Stimulated activated CD4-positive, alpha-beta T cell treated with anti-CD3 and anti-CD28 coated beads, Interleukin-2, amount 100 ng/mL, for 48 hours (primary cell): ENCODE measurements around the gene SLC4A4.

Experiments used
- DNase-seq, 2 donors: peaks; one replicate each; pipeline ENCODE4 v3.0.0-alpha.2; 2020

SLC4A4 gene

GRCh38 chr4:71426381-71427042 lies 87.7 kb downstream of the SLC4A4 start:
- DNase-seq, result no peak

DNA sequence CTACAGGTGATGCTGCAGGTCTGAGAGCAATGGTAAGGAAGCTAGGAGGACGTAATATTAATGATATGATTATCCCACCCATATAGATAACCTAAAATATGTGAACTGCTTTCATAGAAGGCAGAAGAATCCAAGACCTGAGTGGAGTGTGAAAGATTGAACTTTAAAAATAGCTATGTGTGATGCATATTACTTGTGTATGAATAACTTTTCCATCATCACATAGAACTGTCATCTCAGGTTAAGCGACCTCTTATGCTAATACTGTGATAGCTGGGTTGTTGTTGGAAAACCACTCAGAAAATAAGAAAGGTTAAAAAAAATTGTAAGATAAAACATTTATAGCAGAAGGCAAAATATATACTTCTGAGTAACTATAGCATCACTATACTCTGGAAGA lies 90.3 kb downstream of the SLC4A4 start:
- DNase-seq, result no peak

GRCh38 chr4:71429962-71430361 lies 91.1 kb downstream of the SLC4A4 start:
- no peak for DNase-seq

GRCh38 chr4:71430609-71431008 lies 91.8 kb downstream of the SLC4A4 start:
- no peak for DNase-seq

GRCh38 chr4:71440612-71441011 lies 101.8 kb downstream of the SLC4A4 start:
- DNase-seq, result no peak

GRCh38 chr4:71441186-71442169 lies 102.7 kb downstream of the SLC4A4 start:
- no peak for DNase-seq

GRCh38 chr4:71442336-71442735 lies 103.5 kb downstream of the SLC4A4 start:
- DNase-seq, result no peak

DNA sequence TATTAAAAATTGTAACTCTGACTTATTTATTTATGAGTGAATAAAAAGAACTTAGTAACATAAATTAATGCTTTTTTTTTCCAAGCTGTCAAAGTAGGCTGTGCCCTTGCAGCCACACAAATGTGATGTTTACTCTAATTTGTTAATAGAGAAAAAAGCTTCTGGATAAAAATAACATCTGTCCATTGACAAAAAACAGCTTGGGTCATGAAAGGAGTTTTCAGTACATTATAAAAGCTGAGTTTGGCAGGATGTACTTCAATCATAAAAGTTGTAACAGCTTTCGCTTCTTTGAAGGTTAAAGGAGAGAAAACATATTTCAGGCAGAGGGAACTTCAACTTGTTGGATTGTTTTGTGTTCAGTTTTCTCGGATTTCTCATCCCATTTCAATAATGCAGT lies 105.6 kb downstream of the SLC4A4 start:
- DNase-seq, result no peak

- no peak for DNase-seq
These were observed 107.0 kb downstream of the SLC4A4 start for GRCh38 chr4:71445811-71446210.

- no peak for DNase-seq
These were observed 107.8 kb downstream of the SLC4A4 start for GRCh38 chr4:71446479-71447081.

DNA sequence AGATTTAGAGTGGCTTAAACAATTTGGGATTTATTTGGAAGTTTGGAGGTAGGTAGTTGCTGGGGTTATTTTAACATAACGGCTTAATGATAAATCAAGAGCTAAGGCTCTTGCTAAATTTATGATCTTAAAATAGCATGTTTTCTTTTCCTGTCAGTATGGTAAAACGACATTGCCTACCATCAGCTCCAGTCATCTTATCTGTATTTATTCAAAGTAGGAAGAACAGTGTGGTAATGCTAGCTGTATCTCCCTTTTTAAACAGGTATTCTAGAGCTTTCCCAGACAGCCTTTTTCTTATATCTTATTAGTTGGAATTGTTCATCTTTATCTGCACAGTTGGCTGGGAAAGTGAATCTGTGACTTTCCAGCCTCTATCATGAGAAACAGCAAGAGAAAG lies 110.2 kb downstream of the SLC4A4 start:
- no peak for DNase-seq

GRCh38 chr4:71449878-71450277 lies 111.1 kb downstream of the SLC4A4 start:
- no peak for DNase-seq

- DNase-seq, result no peak
These were observed 114.7 kb downstream of the SLC4A4 start for GRCh38 chr4:71453531-71453930.

GRCh38 chr4:71456841-71457240 lies 118.0 kb downstream of the SLC4A4 start:
- no peak for DNase-seq

GRCh38 chr4:71460371-71460770 lies 121.6 kb downstream of the SLC4A4 start:
- DNase-seq, result no peak

GRCh38 chr4:71461422-71461821 lies 122.6 kb downstream of the SLC4A4 start:
- no peak for DNase-seq

GRCh38 chr4:71466775-71467174 lies 128.0 kb downstream of the SLC4A4 start:
- no peak for DNase-seq

DNA sequence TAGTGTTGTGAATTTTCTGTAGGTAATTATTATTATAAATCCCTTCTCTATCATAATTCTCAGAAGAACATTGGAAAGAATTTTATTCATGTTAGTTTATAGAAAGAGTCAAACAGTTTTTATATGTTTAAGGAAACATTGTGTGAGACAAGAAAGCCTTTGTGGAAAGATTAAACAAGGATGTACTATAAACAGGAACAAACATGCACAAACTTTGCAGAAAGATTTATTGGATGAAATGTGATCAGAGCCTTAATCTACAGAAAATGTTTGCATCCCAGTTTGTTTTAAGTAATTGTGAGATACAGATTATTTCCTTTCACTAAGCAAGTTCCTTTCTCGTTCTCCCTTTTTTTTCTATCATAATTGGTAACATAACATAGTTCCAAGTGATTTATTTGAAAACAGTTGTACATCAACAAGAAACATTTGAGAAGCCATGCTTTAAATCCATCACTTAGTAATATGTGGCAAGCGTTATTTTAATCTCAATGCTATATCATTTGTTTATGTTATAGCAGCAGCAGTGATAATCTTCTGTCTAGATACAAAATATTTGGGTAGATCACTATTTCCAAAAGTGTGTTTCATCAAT lies 129.4 kb downstream of the SLC4A4 start:
- no peak for DNase-seq

DNA sequence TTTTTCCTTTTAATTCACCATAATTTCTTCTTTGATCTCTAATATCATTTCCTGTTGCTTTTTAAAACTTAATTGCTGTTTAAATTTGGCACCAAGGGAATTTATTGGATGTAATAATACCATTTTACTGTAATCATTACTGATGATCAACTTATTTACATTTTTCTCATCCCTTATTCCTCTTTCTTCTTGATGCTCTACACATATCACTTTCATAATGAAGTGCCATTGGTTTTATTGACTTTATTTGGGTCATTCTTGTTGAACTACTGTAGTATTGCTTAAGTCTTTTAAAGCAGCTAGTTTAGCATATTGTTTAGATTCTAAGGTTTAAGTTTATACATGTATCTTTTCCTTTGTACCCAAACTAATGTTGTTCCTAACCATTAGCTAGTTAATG lies 130.7 kb downstream of the SLC4A4 start:
- DNase-seq, result no peak

GRCh38 chr4:71470524-71470923 lies 131.7 kb downstream of the SLC4A4 start:
- no peak for DNase-seq

GRCh38 chr4:71472946-71473345 lies 134.1 kb downstream of the SLC4A4 start:
- no peak for DNase-seq

GRCh38 chr4:71473541-71474240 lies 134.9 kb downstream of the SLC4A4 start:
- DNase-seq, result no peak

DNA sequence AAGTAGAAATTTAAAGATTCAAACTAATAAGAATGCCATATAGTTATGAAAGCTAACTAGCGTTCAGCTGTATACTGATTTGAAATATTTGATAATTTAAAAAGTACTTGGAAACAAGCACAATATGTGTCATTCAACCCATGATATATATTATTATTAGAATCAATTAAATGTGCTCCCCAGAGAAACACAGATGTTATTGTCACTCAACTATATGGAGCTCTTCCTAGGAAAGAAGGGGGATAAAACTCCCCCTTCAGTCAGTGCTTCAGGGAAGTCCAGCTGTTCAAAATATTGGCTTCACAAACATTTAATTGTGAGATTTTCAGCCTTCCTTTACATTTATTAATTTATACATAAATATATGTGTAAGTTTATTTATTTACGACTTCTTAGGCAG lies 135.9 kb downstream of the SLC4A4 start:
- DNase-seq, result no peak
